Raji (cell line): ENCODE data around the gene HINT2.

ENCODE experiments used
- POLR2A ChIP-seq: IDR thresholded peaks from 2 replicates; pipeline ENCODE4 v1.6.1; 2011; ENCODE audit warnings: low read depth, low read length, control low read depth; ENCODE audit not compliant: insufficient read depth

The HINT2 gene

DNA sequence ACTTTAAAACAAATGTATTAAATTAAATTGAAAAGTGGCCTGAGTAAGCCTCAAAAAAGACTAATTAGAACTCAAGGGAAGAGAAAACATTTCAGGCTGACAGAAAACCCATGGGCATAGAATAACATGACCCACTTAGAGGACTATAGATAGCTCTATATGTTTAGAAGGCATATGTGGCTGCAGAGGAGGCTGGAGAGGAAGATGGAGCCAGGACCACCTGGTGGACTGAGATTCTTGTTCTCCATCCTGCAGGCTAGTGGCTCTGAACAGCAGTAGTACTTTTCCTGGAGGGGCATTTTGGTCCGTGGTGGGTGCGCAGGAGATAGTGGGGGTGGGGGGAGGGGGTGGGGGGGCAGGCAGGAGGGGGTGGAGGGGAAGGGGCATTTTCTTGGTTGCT, 33.8 kb downstream of the HINT2 start:
- no peak for TF ChIP-seq POLR2A

DNA sequence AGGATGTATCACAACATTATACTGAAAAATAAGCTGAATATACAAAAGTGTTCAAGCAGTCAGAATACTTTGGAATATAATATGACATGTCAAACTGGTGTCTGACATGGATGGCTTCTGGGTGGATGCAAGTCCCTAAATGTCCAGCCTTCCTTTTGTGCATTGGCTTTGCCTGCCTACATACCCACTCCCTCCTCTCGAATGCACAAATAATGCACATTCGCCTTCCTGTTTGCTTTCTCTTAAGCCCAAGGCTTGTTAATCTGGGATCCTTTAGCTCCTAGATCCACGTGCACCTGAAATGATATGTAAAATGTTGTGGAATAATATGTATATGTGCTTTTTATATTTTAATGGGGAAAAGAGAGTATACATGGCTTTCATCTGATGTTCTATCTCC, 36.3 kb downstream of the HINT2 start:
- no peak for TF ChIP-seq POLR2A

DNA sequence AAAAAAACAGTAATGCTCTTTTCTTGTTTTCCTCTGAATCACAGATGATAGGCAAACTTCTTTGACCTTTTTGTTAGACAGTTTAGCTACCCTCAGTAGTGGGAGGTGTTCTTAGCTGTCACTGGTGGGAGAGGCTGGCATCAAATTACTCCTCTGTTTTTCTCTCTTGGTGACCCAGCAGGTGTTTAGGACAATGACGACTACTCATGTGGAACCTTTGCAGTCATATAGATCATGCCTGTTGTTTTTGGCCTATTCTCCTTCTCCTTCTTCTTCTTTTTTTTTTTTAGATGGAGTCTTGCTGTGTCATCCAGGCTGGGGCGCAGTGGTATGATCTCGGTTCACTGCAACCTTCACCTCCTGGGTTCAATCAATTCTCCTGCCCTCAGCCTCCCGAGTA, 38.8 kb downstream of the HINT2 start:
- TF ChIP-seq POLR2A: no peak

DNA sequence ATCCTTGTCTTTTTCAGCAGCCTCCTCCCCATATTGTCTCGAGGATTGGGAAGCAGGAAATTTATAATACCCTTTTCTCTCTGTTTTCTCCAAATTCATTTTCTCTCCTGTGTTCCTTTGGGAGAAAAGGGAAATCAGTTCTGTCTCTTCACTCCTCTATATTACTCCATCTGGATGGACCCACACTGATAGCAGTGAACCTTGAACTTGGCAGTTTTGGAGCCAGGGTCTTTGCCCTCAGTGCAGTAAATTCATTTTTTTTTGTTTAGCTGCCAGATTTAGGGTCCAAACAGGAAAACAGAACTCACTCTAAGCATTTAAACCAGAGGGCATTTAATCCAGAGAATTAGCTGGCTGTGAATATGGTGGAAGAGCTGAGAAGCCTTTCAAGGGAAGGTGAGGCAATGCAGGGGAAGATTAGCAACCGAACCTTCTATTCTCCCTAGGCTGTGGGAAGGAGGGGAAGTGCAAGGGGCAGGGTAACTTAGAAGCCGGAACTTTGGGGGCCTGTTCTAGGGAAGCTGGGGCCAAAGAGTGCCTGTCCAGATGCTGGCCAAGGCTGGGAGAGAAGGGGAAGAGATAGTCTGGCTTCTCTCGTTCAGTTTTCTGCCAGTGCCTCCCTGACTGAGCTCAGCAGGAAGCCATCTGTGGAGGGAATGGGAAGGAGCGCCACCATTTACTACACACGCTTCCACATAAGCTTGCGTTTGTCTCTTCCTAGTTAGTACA, 39.8 kb downstream of the HINT2 start:
- TF ChIP-seq POLR2A: no peak

DNA sequence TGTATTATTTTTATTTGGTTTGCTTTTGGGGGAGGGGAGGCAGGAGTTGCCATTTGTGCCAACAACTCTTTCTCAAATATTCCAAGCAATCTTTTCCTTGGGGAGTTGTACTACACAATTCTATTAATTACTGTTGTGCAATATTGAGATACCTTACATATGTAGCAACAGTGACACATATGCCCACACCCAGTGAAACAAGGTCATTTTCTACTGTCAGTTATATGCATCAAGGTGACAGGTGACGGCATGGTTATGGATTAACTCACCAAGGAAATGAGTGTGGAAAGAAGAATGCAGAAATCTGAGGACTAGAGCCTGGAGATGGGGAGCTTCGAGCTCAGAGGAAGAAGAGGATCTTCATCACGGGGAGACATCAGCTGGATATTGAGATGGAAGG, 42.9 kb downstream of the HINT2 start:
- no peak for TF ChIP-seq POLR2A

DNA sequence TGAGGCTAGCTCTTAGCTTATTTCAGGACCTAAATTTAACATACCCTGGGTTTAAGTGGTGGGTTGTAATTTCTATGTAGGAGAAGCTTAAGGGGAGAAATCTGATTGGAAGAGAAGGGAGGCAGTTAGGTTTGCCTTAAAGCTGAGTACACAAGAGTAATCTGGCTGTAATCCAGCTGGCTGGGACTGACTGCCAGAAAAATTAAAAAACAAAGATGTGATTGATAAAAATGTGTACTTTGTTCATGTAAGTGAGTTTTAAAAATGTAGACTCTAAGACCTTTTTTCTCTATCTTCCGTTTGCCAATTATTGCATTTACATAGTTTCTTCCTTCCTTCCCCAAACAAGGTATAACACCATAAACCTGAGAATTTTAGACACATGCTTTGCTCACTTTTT, 43.3 kb downstream of the HINT2 start:
- TF ChIP-seq POLR2A: no peak

DNA sequence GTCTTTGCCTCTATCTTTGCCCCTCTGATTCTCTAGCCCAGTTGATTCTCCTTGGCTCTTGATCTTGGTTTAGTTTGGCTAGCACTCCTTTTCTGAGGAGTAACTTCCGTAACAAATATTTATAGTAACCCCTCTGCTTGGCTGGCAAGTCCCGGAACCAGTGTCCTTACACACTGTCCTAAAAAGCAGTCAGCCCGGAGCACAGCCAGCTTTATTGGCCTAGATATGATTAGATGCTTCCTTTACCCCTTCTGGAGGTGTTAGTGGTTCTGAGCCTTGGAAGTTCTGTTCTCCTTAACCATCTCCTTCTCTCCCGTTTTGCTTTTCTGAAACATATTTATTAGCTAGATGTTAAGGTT, 43.8 kb downstream of the HINT2 start:
- TF ChIP-seq POLR2A: no peak

DNA sequence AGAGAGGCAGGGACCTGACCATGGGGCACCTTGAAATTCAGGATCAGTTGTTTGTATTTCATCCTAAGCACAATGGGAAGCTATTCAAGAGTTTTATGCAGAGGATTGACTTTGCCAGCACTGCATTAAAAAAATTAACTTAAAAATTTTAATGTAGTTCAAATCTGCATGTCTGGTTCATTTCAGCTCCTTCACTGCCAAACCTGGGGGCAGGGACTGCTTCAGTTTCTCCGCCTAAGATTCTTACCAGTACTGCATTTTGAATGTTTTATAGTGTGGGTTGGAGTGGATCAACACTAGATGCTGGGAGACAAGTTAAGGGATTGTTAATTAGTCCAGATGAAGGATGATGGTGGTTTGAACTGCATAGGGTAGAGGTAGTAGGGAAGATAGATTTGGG, 45.1 kb downstream of the HINT2 start:
- no peak for TF ChIP-seq POLR2A

DNA sequence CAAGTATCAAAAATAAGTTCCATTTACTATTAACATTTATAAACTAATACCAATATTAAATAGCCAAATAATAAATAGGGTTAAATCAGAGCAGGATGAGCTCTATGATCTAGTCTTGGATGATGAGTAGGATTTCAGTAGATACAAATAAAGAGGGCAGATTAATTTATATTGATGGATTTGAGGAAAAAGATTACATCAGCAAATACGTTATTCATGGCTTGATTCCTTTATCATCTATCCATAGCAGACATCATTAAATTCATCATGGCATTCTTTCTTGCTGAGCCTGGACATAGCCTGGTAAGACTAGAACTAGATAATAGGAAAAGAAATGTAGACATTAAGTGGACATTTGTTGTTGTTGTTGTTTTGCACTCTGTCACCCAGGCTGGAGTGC, 47.4 kb downstream of the HINT2 start:
- TF ChIP-seq POLR2A: no peak

DNA sequence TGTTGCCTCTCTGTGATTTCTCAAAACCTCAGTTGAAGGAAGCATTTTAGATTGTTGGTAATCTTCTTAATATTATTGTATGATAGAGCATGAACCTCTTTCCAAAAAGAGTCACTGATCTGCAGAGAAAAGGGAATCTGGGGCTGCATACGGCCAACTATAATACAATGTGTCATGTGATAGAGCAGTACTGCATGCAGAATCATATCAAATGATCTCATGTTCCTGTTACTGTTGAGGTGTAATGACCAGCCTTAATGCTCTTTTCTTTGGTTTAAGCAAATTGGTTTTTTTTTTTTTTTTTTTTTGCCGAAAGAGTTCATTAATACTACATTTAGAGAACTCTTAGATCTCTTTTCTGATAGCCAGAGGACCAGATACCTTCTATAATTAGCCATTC, 47.8 kb downstream of the HINT2 start:
- TF ChIP-seq POLR2A: no peak

DNA sequence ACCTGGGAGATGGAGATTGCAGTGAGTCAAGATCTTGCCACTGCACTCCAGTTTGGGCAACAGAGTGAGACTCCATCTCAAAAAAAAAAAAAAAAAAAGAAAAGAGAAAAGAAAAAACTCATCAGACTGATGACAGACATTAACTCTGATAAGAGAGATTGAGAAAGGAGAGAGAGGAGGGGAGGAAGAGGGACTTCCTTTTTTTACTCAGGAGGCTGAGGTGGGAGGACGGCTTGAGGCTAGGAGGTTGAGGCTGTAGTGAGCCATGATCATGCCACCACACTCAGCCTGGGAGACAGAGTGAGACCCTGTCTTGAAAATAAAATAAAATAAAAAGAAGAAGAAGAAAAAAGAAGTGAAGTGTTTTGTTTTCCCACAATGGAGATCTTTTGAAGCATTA, 51.0 kb downstream of the HINT2 start:
- no peak for TF ChIP-seq POLR2A

DNA sequence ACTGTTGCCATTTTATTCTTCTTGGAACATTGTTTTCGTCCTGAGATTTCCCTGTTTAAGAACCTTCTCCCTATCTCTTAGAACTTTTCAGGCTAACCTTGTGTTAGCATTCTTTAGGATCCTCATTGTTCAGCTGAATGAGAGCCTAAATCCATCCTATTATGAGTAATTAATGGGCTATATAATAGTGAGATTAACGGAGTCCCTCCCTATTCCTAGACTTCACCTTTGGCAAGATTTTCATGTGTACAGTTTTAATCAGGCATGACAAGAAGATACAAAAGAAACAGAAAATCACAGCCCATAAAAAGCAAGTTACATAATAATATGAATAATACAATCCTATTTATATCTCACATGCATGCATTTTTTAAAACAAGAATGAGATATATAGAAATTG, 51.7 kb downstream of the HINT2 start:
- no peak for TF ChIP-seq POLR2A
